22Rv1 (cell line): ENCODE measurements around the gene TIGAR.

Source experiments
- CTCF ChIP-seq: fragments of 450-650 bp; IDR thresholded peaks from 2 replicates; pipeline ENCODE4 v1.5.1; 2017; ENCODE audit warnings: mild to moderate bottlenecking
- ZFX ChIP-seq: fragments of 450-650 bp; IDR thresholded peaks from 2 replicates; pipeline ENCODE4 v1.6.1; 2017; ENCODE audit warnings: antibody characterized with exemption, borderline replicate concordance

DNA sequence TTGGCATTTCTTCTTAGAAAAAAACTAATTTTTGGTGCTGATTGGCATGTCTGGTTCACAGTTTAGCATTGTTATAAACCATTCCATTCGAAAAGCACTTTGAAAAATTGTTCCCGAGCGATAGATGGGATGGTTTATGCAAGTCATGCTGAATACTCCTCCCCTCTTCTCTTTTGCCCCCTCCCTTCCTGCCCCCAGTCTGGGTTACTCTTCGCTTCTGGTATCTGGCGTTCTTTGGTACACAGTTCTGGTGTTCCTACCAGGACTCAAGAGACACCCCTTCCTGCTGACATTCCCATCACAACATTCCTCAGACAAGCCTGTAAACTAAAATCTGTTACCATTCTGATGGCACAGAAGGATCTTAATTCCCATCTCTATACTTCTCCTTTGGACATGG, 20.1 kb upstream of the TIGAR start:
- TF ChIP-seq CTCF: no peak
- no peak for TF ChIP-seq ZFX
